Left cardiac atrium (tissue), 4 donors: ENCODE data around the gene LITAF. TPM values are rescaled to one million over a fixed set of nuclear protein-coding genes. Genes with fewer than 3 reads are reported as not detected.
"Not testable (repeated sequence)": the region's sequence is repeated elsewhere in the genome, so short reads cannot be mapped to it uniquely, and the experiment has no call there.

Experiments used
- ATAC-seq, 2 donors: fragments of 200-7000 bp; cut with Tn5 transposase; one replicate each; pipeline ENCODE4 v1.9.1; 2020; ENCODE audit warnings: mild to moderate bottlenecking in 2 of 2, moderate library complexity in 2 of 2
- DNase-seq: peaks from one replicate; pipeline ENCODE4 v3.0.0-alpha.2; 2020
- intact Hi-C, 2 donors: fragments of 100-400 bp; cut with DNase I; formaldehyde crosslinking; loops; one replicate each; pipeline versions ENCODE4 v1.14.1 to v1.15.1; 2022 to 2023
- total RNA-seq, 2 donors: library from RNA; stranded (reverse); fragmentation: NEBNext Ultra II Directional; extraction: Animal tissue kit (Norgen Biotek cat#: 25700); gene quantifications; one replicate each; pipeline ENCODE4 v1.2.1, GENCODE V29; 2021
- donor health status: DM: no; HTN: yes; CAD: no.
- donor health status: DM: no; HTN: yes; CAD: no; lungs with severe emphysema.
- donor health status: DM: yes; HTN: yes; CAD: no.
- donor health status: Dilated cardiomyopathy.

LITAF gene
- total RNA-seq, 2 donors from 2014 or later = 76.3 to 86.0 TPM

DNA sequence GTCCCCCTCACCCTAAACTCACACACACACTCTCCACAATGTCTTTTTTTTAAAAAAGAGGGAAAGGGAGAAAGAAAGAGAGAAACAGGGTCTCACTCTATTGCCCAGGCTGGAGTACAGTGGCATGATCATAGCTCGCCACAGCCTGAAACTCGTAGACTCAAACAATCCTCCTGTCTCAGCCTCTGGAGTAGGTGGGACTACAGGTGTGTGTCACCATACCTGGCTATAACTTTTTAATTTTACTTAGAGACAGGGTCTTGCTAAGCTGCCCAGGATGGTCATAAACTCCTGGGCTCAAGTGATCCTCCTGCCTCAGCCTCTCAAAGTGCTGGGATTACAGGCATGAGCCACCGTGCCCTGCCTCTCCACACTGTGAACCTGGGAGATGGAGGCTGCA, 24.9 kb downstream of the LITAF start:
- ATAC-seq = no peak
- intact Hi-C loops = no loop called here
- peak; percentile 5 for DNase-seq

DNA sequence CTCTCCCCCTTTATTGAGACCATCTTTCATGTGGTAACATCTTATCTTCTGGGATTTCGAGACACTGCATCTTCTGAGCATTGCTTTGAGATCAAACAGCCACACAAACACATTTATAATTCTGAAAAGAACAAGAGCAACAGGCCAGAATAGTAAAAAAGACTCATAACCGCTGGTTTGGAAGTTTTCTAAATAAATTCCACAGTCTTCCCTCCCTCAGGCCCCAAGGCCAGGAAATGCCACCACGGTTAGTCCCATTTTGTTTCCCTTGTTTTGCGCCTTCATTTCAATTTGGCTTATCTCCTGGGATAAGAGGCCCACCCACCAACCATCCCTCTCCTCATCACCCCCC, 25.3 kb downstream of the LITAF start:
- no peak for ATAC-seq
- intact Hi-C loops = no loop called here
- DNase-seq = no peak

DNA sequence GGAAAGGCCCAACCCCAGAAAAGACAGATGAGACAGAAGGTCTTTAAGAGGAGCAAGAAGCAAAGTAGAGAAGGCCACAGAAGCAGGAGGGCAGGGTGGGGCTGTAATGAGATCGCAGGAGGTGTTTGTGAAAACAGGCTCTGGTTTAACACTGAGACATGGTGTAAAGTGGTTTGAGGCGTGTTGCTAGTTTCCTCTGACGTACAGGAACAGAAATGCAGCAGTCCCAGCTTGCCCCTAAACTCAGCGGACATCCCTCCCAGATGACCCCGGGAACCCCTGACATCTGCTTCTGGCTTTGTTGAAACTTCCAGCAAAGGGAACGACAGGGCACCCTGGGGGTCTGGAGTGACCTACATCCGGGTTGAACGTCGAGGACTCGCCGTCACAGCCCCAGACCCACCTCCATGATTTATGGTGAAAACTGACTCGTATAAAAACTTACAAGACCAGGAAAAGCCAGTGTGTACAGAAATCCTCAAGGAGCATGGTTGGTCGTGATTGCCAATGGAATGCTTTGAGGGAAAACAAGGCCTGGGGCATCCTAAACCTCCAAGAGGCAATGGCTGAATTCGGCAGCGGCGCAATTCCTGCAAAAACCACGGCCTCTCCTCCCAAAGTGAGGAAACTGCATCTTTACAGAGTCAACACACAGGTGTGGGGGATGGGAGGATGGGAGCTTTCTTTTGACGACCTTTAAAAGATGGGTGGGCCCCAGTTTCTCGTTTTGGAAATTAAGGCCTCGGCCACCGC, 25.8 kb downstream of the LITAF start:
- intact Hi-C loops = no loop called here
- DNase-seq (peak; percentile 58), ATAC-seq (peak; percentile 48 to 64)

DNA sequence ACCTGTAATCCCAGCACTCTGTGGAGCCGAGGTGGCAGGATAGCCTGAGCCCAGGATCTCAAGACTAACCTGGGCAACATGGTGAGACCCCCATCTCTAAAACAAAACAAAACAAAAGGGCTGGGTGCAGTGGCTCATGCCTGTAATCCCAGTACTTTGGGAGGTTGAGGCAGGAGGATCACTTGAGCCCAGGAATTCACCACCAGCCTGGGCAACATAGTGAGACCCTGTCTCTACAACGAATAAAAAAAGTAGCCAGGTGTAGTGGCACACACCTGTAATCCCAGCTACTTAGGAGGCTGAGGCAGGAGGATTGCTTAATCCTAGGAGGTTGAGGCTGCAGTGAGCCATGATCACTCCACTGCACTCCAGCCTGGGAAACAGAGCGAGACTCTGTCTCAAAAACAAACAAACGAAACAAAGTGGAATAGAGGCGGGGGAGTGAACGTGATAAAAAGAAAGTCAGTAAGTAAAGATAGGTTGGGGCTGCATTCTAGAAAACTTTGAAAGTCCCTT, 28.4 kb downstream of the LITAF start:
- intact Hi-C loops, DNase-seq, ATAC-seq: not testable (repeated sequence)

DNA sequence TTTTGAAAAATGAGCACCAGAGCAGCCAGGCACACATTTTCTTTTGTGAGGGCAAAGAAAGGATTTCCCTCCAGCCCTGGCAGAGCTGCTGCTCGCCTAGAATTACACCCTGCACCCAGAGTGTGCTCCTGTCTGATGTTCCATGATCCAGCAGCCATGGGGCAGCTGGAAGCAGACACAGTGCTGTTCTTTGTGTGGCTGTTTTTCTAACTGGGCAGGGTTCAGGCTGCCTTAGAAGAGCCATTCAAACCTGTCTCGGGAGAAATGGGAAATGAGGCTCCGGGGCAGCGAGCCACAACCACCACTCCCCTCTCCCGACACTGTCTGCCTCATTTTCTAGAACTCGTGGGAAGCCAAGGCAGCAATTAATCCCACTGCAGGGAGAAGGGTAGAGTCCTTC, 28.9 kb downstream of the LITAF start:
- ATAC-seq (peak; percentile 54 to 79), DNase-seq (peak; percentile 48)
- intact Hi-C loops = no loop called here

DNA sequence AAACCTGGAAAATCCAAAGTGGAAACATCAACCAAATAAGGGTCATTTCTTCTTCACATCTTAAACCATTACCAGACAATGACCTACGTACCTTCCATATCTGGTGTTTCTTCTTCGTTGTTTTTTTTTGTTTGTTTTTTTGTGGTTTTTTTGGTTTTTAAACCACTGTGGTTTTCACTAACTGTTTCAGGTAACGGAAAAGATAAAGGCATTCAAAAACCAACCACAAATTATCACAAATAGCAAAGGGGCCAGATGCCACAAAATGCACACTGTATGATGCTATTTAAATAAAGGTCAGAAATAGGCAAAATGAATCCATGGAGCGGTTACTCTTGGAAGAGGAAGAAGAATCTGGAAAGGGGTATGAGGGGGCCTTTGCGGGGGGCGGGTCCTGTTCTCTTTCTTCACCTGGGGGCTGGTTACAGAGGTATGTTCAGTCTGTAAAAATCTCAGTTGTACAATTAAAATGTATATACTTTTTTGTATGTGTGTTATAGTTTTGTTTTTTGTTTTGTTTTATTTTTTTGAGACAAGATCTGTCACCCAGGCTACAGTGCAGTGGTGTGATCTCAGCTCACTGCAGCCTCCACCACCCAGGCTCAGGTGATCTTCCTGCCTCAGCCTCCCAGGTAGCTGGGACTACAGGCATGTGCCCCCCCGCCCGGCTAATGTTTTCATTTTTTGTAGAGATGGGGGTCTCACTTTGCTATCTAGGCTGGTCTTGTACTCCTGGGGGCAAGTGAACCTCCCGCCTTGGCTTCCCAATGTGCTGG, 29.6 kb downstream of the LITAF start:
- ATAC-seq = no peak
- no peak for DNase-seq
- intact Hi-C loops = no loop called here

DNA sequence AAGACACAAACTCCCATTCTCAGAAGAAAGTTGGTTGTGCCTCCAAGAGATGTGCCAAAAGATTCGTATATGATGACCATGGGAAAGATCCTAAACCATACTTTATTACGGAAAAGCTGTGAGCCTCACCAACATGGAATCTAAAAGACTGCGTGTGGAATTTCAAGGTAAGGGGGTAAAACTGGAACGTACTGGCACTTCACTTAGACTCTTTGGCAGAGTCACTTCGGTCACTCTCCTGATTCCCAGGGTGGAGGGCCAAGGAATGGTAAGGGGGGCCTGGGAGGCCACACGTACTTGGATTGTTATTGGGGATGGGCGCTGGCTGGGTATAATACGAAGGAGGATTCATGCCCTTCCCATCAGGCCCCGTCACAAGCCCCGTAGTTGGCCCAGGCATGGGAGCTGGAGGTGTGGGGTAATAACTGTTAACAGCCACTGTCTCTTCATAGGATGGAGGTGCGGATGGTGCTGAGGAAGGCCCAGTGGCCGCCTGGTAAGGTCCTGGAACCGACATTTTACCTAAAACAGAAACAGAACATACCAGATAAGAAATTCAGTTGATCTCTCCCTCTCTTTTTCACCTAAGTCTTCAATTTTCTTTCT, 30.4 kb downstream of the LITAF start:
- ATAC-seq (no peak), DNase-seq (no peak)
- intact Hi-C loops = no loop called here

DNA sequence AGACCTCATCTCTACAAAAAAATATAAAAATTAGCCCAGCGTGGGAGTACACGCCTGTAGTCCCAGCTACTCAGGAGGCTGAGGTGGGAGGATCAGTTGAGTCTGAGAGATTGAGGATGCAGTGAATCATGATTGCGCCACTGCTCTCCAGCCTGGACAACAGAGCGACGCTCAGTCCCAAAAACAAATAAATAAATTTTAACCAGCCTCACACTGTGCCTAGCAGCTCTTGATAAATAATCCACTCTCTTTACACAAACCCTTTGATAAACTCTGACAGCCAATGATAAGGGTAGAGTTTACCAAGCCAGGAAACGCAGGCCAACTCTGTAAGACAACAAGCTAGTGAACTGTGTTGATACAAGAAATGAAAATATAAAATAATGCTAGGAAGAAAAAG, 32.7 kb downstream of the LITAF start:
- DNase-seq (no peak), ATAC-seq (peak in 1 of 2 donors; percentile 11)
- intact Hi-C loops = no loop called here

DNA sequence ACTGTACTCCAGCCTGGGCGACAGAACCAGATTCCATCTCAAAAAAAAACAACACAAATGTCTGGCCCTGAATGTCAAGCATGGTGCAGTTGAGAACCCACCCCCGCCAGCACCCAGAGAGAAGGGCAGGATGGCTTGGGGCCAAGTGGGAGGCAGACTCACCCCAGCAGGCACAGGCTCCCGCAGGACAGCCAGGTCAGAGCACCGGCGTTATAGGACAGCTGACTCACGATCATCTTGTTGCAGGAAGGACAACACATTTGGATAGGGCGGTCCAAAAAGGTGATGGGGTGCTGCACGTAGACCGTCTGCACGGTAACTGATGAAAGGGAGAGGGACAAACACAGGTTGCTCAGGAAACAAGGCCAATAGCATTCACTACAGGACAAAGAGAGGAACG, 33.3 kb downstream of the LITAF start:
- intact Hi-C loops = no loop called here
- no peak for DNase-seq
- no peak for ATAC-seq

DNA sequence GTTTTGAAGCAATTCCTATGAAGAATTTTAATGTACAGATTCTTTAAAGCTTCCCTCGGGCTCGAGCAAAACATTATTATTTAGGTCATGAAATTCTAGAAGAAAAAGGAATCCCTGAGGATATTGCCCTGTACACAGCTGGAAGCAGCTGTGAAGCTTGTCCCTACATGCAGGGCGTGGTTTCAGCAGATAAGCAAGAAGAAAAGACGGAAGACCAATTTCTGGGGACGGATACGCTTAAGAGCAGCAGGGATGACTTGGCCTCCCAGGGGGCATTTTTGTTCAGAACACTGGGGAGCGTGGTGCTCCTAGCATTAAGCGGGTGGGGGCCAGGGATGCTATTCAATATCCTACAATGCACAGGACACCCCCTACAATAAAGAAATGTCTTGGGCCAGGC, 34.3 kb downstream of the LITAF start:
- DNase-seq (peak; percentile 32), ATAC-seq (peak in 1 of 2 donors; percentile 65)
- intact Hi-C loops = no loop called here

DNA sequence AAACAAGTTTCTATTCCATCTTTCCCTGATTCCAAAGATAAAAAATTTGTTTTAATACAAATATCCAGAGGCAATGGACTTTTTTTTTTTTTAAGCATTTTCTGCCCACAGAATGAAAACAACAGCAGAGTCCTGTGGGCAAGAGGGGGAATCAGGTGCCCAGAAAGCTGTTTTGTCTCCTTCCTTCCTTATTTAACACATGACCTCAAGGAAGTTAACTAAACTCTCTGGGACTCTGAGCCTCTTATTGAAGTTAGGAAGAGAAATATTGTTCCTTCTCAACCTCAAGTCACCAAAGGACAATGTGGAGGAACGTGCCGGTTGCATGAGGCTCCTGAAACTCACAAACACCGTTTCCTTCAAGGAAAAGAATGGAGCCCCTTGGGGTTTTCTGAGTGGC, 34.9 kb downstream of the LITAF start:
- ATAC-seq = peak in 1 of 2 donors; percentile 50
- no peak for DNase-seq
- intact Hi-C loops = no loop called here

DNA sequence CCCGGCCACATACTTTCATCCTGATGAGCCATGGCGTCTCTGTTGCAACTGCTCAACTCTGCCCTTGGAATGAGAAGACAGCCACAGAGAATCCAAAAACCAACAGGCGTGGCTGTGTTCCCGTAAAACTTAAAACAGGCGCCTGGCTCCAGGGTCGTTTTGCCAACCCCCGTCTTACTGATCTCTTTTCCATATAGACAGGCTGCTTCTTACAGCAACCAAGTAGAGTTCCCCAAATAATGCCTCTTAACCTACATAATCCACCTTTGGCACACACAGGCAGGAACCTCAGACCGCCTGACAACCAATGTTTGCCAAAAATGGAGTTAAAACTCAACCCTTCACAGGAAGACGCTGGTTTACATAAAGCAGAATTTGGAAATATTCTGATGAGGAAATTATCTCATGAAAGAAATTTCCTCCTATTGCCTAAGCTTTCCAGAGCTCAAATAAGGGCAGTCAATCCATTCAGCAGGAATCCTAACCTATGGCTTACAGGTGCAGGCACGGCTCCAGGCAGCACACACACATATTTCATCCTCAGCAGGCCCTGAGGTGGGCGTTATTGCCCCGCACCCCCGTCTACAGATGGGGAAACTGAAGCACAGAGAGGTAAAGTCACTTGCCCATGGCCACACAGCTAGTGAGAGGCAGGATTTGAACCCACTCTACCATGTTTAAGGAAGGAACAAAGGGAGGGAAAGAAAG, 35.8 kb downstream of the LITAF start:
- intact Hi-C loops = no loop called here
- peak in 1 of 2 donors; percentile 64 for ATAC-seq
- DNase-seq = no peak

DNA sequence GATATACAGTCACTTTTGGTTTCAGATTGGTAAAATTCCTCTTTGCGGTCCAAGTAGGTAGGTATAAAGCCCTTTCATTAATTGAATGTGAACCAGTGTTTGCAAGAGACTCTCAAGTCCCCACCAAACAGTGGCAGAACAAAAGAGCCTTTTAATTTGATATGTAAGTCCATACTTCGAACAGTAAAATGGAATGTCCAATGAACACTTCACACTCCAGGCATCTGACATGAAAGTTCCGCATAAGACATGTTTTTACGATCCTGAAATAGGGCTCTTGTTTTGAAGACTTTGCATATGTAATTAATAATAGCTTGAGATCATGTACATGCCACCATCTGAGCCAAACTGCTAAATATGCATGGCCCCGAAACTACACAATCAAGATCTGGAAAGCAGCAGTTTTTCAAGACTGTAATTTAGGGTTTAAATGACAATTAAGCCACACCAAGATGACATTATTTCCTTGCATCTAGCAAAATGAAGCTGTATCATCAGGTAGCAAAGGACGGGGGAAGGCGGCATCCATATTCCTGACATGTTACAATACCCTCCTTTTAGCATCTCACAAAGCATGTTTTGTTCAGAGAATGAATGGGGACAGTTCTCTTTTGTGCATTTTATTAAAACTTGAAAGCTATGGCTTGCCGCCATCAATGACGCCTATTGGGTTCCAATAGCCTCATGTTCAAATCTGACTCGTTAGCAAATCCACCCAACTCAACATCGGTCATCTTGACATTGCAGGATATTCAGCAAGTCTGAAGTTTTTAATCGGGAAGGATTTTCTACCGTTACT, 39.4 kb downstream of the LITAF start:
- intact Hi-C loops = no loop called here
- no peak for ATAC-seq
- no peak for DNase-seq

DNA sequence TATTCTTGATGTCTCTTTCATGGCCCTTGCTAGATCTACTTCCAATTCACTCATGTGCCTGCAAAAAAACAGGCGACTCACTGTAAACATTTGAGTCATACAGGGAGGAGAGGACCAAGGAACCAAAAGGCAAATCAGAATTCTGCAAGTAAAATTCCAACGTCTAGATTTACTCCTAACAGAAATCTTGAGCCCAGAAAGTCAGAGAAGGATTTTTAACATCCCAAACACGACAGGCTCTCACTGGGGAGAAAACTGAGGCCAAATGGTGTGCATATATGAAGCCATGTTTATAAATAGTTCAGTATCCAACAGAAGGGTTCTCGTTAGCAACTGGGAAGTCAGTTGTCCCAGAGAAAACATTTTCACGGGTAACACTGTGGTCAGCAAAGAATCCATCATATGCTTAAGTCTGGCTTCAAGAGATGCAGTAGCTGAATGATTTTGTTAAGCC, 40.1 kb downstream of the LITAF start:
- ATAC-seq = no peak
- DNase-seq = no peak
- intact Hi-C loops = no loop called here

DNA sequence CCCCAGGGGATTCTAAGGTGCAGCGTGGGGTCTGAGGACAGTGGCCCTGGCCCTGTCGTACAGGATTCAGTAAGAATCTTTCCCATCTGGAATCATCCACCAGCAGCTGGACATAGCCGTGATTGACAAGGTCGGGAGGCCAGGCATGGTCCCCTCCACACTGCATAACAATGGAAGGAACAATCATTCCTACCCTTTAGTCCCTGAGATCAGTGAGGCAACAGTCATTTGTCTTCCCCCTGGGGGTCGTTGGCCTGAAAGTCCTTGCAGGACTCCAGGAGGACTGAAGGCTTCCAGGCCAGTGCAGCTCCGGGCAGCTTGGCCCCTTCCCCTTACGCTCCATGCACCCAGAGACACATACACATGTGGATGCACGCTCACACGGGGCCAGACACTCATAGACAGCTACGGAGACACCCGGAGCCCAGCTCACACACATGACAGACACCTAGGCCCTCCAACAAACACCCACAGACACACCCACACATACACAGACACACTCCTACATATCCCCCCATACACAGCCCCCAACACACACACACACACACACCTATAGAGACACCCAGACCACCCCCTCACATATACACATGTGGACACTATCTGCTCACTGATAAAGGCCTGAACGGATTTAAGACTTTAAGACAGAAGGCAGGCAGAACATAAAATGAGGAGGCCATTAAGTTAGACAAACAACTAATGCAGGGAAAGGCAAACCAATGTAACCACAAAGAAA, 42.9 kb downstream of the LITAF start:
- no peak for DNase-seq
- intact Hi-C loops = no loop called here
- no peak for ATAC-seq

DNA sequence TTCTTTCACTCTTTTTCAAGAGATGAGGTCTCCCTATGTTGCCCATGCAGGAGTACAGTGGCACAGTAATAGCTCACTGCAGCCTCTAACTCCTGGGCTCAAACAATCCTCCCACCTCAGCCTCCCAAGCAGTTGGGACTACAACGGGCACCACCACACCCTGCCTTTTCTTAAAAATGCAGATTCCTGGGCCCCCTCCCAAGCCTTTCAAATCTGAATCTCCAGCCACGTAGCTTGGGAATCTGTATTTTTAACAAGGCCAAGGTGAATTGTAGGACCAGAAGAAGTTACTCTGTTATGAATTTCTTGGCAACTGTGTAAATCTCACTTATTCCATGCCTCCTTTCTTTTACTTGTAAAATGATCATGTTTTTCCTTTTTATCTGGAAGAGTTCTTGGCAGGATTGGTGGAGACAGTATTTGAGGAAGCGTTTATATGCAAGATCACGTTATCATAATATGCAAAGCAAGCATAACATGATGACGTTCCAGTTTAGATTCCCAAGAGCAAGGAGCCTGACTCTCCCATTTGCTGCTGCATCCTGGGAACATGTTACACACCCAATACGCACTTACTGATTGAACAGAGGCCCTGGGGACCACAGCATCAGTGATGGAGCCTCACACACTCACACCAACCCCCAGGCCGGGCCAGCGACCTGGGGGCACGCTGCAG, 44.5 kb downstream of the LITAF start:
- intact Hi-C loops = no loop called here
- ATAC-seq (no peak), DNase-seq (no peak)

DNA sequence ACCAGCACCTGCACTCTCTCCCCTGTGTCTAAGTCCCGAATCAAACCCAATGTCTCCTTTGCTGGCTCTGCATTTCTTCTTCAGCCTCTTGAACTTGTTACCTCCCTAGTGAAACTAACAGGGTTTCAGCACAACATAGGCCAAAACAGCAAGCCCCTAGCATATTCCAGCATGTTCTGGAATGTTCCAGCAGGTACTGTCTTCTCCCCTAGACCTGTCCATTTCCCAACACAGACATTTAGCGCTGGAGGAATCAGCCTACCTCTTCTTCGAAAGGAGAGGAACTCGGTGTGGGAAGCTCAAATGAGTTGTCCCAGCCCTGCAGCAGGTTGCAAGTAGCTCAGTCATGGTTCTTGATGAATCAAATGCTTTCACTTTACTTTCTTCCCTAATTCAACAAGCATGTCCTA, 47.1 kb downstream of the LITAF start:
- DNase-seq = no peak
- intact Hi-C loops = loop anchor here in 1 of 2 donors (10.0 kb wide), 2 partner anchors 105 to 175 kb away; no protein-coding TSS in a partner anchor

More for the DNA sequence above, 47.1 kb downstream of the LITAF start:
- ATAC-seq = no peak
